HG02759 (cell line): Measurements from ENCODE around the gene RCL1.
"Not testable (repeated sequence)": the region's sequence is repeated elsewhere in the genome, so short reads cannot be mapped to it uniquely, and the experiment has no call there.

Source experiments
- ATAC-seq: cut with Tn5 transposase; IDR thresholded peaks from one replicate; pipeline ENCODE4 v1.9.1; 2021; ENCODE audit warnings: mild to moderate bottlenecking, moderate library complexity; ENCODE audit not compliant: unreplicated experiment

RCL1 gene, protein sequence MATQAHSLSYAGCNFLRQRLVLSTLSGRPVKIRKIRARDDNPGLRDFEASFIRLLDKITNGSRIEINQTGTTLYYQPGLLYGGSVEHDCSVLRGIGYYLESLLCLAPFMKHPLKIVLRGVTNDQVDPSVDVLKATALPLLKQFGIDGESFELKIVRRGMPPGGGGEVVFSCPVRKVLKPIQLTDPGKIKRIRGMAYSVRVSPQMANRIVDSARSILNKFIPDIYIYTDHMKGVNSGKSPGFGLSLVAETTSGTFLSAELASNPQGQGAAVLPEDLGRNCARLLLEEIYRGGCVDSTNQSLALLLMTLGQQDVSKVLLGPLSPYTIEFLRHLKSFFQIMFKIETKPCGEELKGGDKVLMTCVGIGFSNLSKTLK

DNA sequence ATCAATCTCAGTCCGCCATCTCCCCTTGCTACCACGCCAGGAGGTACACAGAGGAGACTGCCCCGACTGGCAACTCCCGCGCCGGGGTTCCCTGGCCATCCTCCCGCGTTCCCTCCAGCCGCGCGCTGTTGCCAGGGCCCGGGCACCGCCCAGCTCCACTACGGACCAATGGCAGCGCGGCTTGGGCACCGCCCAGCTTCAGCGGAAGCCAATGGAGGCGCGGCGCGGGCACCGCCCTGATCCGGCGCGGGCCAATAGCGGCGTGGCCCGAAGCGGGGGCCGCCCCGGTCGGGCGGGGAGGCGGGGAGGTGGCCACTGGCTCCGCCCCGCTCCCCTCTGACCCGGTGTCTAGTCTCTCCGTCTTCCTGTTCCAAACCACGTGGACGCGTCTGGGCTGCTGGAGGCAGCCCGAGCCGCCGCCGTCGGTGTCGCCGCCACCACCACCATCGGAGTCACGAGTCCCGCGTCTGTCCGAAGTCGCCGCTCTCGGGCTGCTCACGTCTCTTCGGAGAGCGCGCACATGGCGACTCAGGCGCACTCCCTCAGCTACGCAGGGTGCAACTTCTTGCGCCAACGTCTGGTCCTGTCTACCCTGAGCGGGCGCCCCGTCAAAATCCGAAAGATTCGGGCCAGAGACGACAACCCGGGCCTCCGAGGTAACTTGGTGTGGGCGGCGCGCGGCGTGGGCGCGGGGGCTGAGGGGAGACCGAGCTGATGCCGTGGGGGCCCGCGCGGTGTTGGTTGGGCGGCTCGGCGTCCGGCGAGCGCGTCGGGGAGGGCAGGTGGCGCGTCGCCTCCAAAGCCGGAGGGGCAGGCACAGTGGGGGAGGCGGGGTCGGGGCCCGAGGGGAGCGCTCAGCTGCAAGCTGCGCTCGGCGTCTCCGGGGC, at the start of gene RCL1:
Gene RCL1, plus strand, starts transcription at position 373 of the 887 bp plus-strand sequence. Its CDS starts 148 bp downstream, at position 521.
- ATAC-seq = peak; percentile 96

- no peak for ATAC-seq
These were observed 49.4 kb upstream of the RCL1 start for GRCh38 chr9:4743131-4743875.

- ATAC-seq = no peak
These were observed 46.3 kb upstream of the RCL1 start for GRCh38 chr9:4746278-4747030.

DNA sequence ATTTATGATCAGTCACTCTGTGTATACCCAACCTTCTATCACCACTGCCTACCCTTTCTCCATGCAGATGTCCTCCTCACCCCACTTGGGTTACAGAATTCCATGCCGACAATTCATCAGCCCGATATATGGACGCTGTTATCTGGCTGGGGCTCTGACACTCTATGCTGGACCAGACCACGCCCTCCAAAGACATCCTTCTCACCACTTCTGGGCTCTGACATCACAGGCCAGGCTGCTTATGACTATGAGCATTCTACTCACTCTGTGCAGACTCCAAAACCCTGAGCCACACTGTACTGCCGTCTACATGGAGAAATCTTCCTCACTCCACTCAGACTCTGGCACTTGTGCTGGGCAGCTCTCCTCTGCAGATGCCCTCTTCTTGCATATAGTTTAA, 44.1 kb upstream of the RCL1 start:
- ATAC-seq = no peak

- ATAC-seq = no peak
These were observed 42.6 kb upstream of the RCL1 start for GRCh38 chr9:4750023-4750673.

DNA sequence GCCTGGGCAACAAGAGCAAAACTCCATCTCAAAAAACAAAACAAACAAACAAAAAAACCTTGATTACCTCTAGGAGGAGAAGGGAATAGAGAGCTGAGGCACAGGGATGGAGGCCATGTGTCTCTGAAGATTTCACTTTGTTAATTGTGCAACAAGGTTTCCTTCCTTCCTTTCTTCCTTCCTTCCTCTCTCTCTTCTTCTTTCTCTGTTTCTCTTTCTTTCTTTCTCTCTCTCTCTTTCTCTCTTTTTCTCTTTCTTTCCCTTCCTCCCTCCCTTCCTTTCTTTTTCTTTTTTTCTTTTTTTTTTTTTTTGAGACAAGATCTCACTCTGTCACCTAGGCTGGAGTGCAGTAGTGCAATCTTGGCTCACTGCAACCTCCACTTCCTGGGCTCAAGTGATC, 38.2 kb upstream of the RCL1 start:
- ATAC-seq = not testable (repeated sequence)

GRCh38 chr9:4755026-4755609, 37.6 kb upstream of the RCL1 start:
- no peak for ATAC-seq

GRCh38 chr9:4756420-4756819, 36.3 kb upstream of the RCL1 start:
- no peak for ATAC-seq

- ATAC-seq = no peak
These were observed 32.6 kb upstream of the RCL1 start for GRCh38 chr9:4760122-4760521.

DNA sequence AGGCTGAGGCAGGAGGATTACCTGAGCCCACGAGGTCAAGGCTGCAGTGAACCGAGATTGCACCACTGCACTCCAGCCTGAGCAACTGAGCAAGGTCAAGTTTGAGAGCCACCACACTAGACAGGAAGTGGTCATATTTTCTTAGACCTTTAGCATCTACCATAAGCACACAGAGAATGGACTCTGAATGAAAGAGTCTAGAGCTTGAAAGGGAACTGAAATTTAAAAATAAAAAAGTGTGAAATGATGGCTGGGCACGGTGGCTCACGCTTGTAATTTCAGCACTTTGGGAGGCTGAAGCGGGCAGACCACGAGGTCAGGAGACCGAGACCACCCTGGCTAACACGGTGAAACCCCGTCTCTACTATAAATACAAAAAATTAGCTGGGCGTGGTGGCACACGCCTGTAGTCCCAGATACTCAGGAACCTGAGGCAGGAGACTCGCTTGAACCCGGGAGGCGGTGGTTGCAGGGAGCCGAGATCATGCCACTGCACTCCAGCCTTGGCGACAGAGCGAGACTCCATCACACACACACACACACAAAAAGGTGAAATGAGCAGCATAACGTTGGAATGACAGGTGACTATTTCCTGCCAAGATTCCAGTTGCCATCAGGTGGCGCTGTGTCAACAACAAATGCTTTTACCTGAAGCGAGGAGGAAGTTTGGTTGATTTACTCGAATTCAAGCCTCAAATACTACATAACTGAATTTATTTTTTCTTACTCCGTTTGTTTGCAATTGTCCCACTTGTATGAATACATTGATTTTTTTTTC, 30.4 kb upstream of the RCL1 start:
- ATAC-seq = peak; percentile 84

- peak; percentile 21 for ATAC-seq
These were observed 29.7 kb upstream of the RCL1 start for GRCh38 chr9:4762886-4763541.

DNA sequence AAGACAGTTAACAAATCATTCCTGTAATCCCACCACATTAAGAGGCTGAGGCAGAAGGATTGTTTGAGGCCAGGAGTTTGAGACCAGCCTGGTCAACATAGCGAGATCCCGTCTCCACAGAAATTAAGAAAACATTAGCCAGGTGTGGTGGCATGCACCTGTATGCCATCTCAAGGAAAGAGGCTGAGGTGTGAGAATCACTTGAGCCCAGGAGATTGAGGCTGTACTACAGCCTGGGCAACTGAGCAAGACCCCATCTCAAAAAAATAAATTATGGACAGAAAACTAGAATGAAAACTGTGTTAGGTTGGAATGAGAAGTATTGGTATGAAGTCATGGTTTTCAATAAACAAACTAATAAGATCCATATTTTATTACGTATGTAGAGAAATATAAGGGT, 28.7 kb upstream of the RCL1 start:
- no peak for ATAC-seq

- ATAC-seq = no peak
These were observed 24.1 kb upstream of the RCL1 start for GRCh38 chr9:4768681-4769080.

DNA sequence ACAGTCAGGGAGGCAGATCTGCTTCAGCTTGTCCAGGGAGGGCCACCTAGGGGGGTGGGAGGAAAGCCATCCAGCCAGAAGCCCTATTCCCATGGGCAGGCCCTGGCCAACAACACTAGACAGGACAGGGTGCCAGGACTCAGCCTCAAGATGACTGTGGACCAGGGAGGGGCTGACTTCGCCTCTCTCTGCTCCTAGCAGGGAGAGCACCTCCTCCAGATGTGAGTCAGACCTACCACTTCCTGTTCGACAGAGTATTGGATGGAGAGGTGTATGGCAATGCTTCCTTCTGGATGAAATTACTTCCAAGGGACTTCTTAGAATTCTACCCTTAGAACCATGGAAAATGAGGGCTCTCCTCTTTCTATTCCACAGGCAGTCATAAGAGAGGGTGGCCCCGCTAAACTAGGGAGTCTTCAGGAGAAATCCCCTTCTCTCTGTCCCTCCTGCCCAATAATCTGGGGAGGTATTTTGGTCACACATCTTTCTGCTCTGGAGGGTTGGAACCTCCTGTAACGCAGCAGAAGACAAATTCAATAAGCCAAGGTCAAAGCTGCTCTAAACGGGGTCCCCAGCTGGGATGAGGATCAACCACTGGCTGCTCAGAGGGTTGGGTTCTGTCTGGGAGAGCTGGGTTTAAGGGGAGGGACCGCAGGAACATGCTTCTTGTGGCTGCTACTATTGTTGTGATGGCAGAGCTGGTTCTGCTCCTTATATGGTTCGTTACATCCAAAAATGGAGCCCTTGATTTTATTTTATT, 23.2 kb upstream of the RCL1 start:
- no peak for ATAC-seq

DNA sequence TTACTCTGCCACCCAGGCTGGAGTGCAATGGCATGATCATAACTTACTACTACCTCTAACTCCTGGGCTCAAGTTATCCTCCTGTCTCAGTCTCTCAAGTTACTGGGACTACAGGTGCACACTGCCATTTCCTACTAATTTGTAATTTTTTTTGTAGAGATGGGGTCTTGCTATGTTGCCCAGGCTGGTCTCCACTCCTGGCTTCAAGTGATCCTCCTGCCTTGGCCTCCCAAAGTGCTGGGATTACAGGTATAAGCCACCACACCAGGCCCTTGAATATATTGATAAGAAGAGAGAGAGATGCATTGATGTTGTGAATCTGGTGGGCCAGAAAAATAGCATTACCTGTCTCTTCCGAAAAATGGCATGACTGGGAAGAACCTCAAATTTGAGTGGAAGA, 21.0 kb upstream of the RCL1 start:
- ATAC-seq = no peak

DNA sequence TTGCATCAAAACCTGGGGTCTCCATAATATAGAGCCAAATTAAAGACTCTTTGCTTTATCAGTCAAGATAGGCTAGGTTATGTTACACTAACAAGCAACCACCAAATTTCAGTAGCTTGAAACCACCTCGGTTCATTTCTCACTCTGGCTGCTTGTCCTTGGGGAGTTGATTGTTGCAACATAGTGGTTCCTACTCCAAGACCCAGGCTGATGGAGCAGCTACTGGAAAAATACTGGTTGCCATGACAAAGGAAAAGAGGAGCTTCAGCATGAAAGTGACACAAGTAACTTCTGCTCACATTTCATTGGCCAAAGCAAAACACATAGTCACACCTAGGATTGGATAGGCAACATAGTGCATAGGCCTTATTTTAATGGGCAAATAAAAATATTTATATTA, 18.5 kb upstream of the RCL1 start:
- ATAC-seq = no peak

- not testable (repeated sequence) for ATAC-seq
These were observed 17.8 kb upstream of the RCL1 start for GRCh38 chr9:4774958-4775357.

DNA sequence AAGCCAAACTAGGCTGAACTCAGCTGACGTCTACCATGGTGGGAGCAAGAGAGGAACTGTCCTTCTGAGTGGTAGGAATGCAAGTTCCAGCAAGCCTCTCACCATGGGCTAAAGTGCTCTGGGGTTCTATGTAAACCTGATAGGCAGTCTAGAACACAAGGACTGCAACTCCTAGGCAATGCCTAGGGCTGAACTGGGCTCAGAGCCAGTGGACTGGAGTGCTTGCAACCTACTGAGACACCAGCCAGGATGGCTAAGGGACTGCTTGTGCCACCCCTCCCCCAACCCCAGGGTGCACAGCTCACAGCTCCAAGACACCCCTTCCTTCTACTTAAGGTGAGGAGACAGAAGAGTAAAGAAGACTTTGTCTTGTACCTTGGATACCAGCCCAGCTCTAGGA, 12.1 kb upstream of the RCL1 start:
- no peak for ATAC-seq
